Measurements from ENCODE around the gene FAT1.

DNA sequence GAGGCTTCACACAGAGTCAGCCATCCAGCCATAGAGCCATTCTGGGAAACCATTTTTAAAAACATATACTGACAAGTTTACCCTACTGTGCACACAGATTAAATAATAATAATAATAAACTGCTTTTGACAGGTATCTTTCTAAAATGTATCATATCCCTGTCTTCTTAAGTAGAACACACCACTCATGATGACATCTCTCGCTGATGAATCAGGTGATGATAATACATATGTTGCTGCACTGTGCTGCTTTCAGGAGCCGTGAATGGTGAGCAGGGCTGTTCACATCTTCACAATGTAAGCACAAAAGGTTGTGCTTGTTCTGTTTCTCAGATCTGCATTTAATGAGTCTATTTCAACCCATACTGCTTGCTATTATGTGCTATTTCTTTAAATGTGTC is 171.8 kb downstream of the FAT1 start:
- TF ChIP-seq, protein P1, sequence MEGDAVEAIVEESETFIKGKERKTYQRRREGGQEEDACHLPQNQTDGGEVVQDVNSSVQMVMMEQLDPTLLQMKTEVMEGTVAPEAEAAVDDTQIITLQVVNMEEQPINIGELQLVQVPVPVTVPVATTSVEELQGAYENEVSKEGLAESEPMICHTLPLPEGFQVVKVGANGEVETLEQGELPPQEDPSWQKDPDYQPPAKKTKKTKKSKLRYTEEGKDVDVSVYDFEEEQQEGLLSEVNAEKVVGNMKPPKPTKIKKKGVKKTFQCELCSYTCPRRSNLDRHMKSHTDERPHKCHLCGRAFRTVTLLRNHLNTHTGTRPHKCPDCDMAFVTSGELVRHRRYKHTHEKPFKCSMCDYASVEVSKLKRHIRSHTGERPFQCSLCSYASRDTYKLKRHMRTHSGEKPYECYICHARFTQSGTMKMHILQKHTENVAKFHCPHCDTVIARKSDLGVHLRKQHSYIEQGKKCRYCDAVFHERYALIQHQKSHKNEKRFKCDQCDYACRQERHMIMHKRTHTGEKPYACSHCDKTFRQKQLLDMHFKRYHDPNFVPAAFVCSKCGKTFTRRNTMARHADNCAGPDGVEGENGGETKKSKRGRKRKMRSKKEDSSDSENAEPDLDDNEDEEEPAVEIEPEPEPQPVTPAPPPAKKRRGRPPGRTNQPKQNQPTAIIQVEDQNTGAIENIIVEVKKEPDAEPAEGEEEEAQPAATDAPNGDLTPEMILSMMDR (conservative IDR thresholded peaks at IDR 0.05; ENCODE audit: low read depth, low read length): no peak
- no peak for TF ChIP-seq EZH2 (IDR thresholded peaks at IDR 0.05; ENCODE audit: borderline replicate concordance, low read depth, low read length, poor library complexity, severe bottlenecking)

All from A673 (cell line).